GM12892 (cell line): ENCODE data around the gene COL4A4.

Experiments
- POLR2A ChIP-seq: IDR thresholded peaks from 2 replicates; pipeline ENCODE4 v1.6.1; 2011; ENCODE audit warnings: low read depth, low read length, control low read depth
- POLR2AphosphoS5 ChIP-seq: IDR thresholded peaks from 2 replicates; pipeline ENCODE4 v1.6.1; 2011; ENCODE audit warnings: low read depth, low read length, control low read depth

- TF ChIP-seq POLR2A (no peak), POLR2AphosphoS5 (no peak)
Observed at GRCh38 chr2:227180770-227181169, 16.8 kb upstream of the COL4A4 start.
